GM12878 (cell line): ENCODE data around the gene ZC3H8.

Source experiments
- CEBPB ChIP-seq, 2 experiments: fragments of 150-350 bp in 1 of 2; IDR thresholded peaks; 2 replicates each; pipeline ENCODE4 v1.6.1; 2012 to 2014; ENCODE audit warnings: low read depth in 2 of 2, low read length in 2 of 2, borderline replicate concordance in 1 of 2, inconsistent platforms in 1 of 2
- CTCF ChIP-seq, 3 experiments: IDR thresholded peaks in 2 of 3; conservative IDR thresholded peaks in 1 of 3; 2 replicates each; pipeline ENCODE4 v1.5.1; 2011; ENCODE audit warnings: low read depth in 3 of 3, low read length in 3 of 3, mild to moderate bottlenecking in 3 of 3, control low read depth in 2 of 3, moderate library complexity in 2 of 3, inconsistent platforms in 1 of 3, mixed read lengths in 1 of 3; ENCODE audit not compliant: control insufficient read depth in 2 of 3, insufficient read depth in 1 of 3; ENCODE audit errors: extremely low read depth in 1 of 3
- MEF2A ChIP-seq: IDR thresholded peaks from 2 replicates; pipeline ENCODE4 v1.6.1; 2011; ENCODE audit warnings: low read depth, mild to moderate bottlenecking, low read length, moderate library complexity; ENCODE audit not compliant: insufficient read depth
- NFYB ChIP-seq: IDR thresholded peaks from 2 replicates; pipeline ENCODE4 v1.6.1; 2011; ENCODE audit warnings: low read depth, mild to moderate bottlenecking, low read length, improper control_type of control experiment, moderate library complexity; ENCODE audit not compliant: insufficient read depth
- NR2C2 ChIP-seq: IDR thresholded peaks from 2 replicates; pipeline ENCODE4 v1.6.1; 2011; ENCODE audit warnings: borderline replicate concordance, low read depth; ENCODE audit not compliant: control insufficient read depth, insufficient read length
- POLR2A ChIP-seq: IDR thresholded peaks from 2 replicates; pipeline ENCODE4 v1.6.1; 2011; ENCODE audit warnings: low read depth, mild to moderate bottlenecking, low read length
- RFX5 ChIP-seq: IDR thresholded peaks from 2 replicates; pipeline ENCODE4 v1.6.1; 2011; ENCODE audit warnings: low read depth, low read length, improper control_type of control experiment
- SUZ12 ChIP-seq: fragments of 200-600 bp; sonication (generic); IDR thresholded peaks from one replicate; pipeline ENCODE4 v1.6.1; 2018; ENCODE audit warnings: antibody characterized with exemption, mild to moderate bottlenecking; ENCODE audit not compliant: unreplicated experiment
- ZNF687 ChIP-seq: fragments of 450-650 bp; IDR thresholded peaks from 2 replicates; pipeline ENCODE4 v1.6.1; 2017; ENCODE audit warnings: mild to moderate bottlenecking, moderate library complexity
- ZZZ3 ChIP-seq: IDR thresholded peaks from 2 replicates; pipeline ENCODE4 v1.6.1; 2011; ENCODE audit warnings: low read depth; ENCODE audit not compliant: control insufficient read depth, insufficient read length
- TF ChIP-seq, protein P1 (sequence below): fragments of 450-650 bp; IDR thresholded peaks from 2 replicates; pipeline ENCODE4 v1.6.1; 2016; ENCODE audit warnings: mild to moderate bottlenecking
- TF ChIP-seq, protein P2 (sequence below): IDR thresholded peaks from 2 replicates; pipeline ENCODE4 v1.6.1; 2012; ENCODE audit warnings: mild to moderate bottlenecking, low read depth, low read length
- TF ChIP-seq, protein P3 (sequence below): fragments of 450-650 bp; IDR thresholded peaks from 2 replicates; pipeline ENCODE4 v1.6.1; 2018; ENCODE audit warnings: borderline replicate concordance, mild to moderate bottlenecking; ENCODE audit not compliant: partially characterized antibody
- TF ChIP-seq, protein P4 (sequence below): fragments of 450-650 bp; IDR thresholded peaks from 2 replicates; pipeline ENCODE4 v1.6.1; 2017; ENCODE audit warnings: antibody characterized with exemption, mild to moderate bottlenecking, moderate library complexity

GRCh38 chr2:112197868-112198267, 57.0 kb downstream of the ZC3H8 start:
- TF ChIP-seq, protein P1, sequence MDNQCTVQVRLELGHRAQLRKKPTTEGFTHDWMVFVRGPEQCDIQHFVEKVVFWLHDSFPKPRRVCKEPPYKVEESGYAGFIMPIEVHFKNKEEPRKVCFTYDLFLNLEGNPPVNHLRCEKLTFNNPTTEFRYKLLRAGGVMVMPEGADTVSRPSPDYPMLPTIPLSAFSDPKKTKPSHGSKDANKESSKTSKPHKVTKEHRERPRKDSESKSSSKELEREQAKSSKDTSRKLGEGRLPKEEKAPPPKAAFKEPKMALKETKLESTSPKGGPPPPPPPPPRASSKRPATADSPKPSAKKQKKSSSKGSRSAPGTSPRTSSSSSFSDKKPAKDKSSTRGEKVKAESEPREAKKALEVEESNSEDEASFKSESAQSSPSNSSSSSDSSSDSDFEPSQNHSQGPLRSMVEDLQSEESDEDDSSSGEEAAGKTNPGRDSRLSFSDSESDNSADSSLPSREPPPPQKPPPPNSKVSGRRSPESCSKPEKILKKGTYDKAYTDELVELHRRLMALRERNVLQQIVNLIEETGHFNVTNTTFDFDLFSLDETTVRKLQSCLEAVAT = no peak
- TF ChIP-seq CTCF (IDR thresholded peaks at IDR 0.05 in 2 of 3, conservative IDR thresholded peaks at IDR 0.05 in 1 of 3; ENCODE audit: control insufficient read depth in 2 of 3, extremely low read depth in 1 of 3, insufficient read depth in 1 of 3, low read depth in 3 of 3, low read length in 3 of 3) (no peak), RFX5 (no peak), ZNF687 (no peak), ZZZ3 (no peak), NR2C2 (no peak), POLR2A (no peak), MEF2A (no peak), SUZ12 (no peak), NFYB (no peak), CEBPB (IDR thresholded peaks at IDR 0.05; ENCODE audit: borderline replicate concordance in 1 of 2, low read depth in 2 of 2, low read length in 2 of 2) (no peak)
- TF ChIP-seq, protein P2, sequence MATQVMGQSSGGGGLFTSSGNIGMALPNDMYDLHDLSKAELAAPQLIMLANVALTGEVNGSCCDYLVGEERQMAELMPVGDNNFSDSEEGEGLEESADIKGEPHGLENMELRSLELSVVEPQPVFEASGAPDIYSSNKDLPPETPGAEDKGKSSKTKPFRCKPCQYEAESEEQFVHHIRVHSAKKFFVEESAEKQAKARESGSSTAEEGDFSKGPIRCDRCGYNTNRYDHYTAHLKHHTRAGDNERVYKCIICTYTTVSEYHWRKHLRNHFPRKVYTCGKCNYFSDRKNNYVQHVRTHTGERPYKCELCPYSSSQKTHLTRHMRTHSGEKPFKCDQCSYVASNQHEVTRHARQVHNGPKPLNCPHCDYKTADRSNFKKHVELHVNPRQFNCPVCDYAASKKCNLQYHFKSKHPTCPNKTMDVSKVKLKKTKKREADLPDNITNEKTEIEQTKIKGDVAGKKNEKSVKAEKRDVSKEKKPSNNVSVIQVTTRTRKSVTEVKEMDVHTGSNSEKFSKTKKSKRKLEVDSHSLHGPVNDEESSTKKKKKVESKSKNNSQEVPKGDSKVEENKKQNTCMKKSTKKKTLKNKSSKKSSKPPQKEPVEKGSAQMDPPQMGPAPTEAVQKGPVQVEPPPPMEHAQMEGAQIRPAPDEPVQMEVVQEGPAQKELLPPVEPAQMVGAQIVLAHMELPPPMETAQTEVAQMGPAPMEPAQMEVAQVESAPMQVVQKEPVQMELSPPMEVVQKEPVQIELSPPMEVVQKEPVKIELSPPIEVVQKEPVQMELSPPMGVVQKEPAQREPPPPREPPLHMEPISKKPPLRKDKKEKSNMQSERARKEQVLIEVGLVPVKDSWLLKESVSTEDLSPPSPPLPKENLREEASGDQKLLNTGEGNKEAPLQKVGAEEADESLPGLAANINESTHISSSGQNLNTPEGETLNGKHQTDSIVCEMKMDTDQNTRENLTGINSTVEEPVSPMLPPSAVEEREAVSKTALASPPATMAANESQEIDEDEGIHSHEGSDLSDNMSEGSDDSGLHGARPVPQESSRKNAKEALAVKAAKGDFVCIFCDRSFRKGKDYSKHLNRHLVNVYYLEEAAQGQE = no peak
- TF ChIP-seq, protein P3, sequence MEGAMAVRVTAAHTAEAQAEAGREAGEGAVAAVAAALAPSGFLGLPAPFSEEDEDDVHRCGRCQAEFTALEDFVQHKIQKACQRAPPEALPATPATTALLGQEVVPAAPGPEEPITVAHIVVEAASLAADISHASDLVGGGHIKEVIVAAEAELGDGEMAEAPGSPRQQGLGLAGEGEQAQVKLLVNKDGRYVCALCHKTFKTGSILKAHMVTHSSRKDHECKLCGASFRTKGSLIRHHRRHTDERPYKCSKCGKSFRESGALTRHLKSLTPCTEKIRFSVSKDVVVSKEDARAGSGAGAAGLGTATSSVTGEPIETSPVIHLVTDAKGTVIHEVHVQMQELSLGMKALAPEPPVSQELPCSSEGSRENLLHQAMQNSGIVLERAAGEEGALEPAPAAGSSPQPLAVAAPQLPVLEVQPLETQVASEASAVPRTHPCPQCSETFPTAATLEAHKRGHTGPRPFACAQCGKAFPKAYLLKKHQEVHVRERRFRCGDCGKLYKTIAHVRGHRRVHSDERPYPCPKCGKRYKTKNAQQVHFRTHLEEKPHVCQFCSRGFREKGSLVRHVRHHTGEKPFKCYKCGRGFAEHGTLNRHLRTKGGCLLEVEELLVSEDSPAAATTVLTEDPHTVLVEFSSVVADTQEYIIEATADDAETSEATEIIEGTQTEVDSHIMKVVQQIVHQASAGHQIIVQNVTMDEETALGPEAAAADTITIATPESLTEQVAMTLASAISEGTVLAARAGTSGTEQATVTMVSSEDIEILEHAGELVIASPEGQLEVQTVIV = no peak
- TF ChIP-seq, protein P4, sequence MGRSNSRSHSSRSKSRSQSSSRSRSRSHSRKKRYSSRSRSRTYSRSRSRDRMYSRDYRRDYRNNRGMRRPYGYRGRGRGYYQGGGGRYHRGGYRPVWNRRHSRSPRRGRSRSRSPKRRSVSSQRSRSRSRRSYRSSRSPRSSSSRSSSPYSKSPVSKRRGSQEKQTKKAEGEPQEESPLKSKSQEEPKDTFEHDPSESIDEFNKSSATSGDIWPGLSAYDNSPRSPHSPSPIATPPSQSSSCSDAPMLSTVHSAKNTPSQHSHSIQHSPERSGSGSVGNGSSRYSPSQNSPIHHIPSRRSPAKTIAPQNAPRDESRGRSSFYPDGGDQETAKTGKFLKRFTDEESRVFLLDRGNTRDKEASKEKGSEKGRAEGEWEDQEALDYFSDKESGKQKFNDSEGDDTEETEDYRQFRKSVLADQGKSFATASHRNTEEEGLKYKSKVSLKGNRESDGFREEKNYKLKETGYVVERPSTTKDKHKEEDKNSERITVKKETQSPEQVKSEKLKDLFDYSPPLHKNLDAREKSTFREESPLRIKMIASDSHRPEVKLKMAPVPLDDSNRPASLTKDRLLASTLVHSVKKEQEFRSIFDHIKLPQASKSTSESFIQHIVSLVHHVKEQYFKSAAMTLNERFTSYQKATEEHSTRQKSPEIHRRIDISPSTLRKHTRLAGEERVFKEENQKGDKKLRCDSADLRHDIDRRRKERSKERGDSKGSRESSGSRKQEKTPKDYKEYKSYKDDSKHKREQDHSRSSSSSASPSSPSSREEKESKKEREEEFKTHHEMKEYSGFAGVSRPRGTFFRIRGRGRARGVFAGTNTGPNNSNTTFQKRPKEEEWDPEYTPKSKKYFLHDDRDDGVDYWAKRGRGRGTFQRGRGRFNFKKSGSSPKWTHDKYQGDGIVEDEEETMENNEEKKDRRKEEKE = no peak
